Natural killer cell treated with Interleukin-12 subunit alpha and Interleukin-12 subunit beta and Interleukin-15 and Interleukin-18, amount 100 ng/mL, for 72 hours (primary cell): ENCODE data around the gene MS4A1. TPM values are rescaled to one million over a fixed set of nuclear protein-coding genes. Genes with fewer than 3 reads are reported as not detected.
"Not testable (repeated sequence)": the region's sequence is repeated elsewhere in the genome, so short reads cannot be mapped to it uniquely, and the experiment has no call there.

Experiments used
- ATAC-seq, 2 donors: fragments of 150-1000 bp; cut with Tn5 transposase in 1 of 2; sonication (Bioruptor Pico), chemical (Tn5 transposase) in 1 of 2; 2 replicates each; pipeline ENCODE4 v1.10.0; 2021
- DNase-seq: peaks from one replicate; pipeline ENCODE4 v3.0.0; 2022; ENCODE audit warnings: low spot score
- H3K27ac Mint-ChIP-seq, 2 donors: 1 replicate in 1 of 2; 2 replicates in 1 of 2; pipeline ENCODE4 v1.8.0; 2022; ENCODE audit warnings: mixed read lengths in 2 of 2, mild to moderate bottlenecking in 1 of 2, moderate library complexity in 1 of 2
- H3K27me3 Mint-ChIP-seq, 2 donors: 1 replicate in 1 of 2; 2 replicates in 1 of 2; pipeline ENCODE4 v1.8.0; 2022; ENCODE audit warnings: mixed read lengths in 2 of 2
- H3K36me3 Mint-ChIP-seq: one replicate; pipeline ENCODE4 v1.8.0; 2022; ENCODE audit warnings: mixed read lengths
- H3K4me1 Mint-ChIP-seq, 2 donors: 1 replicate in 1 of 2; 2 replicates in 1 of 2; pipeline ENCODE4 v1.8.0; 2022; ENCODE audit warnings: low read depth in 2 of 2, mixed read lengths in 2 of 2, mild to moderate bottlenecking in 1 of 2
- H3K4me3 Mint-ChIP-seq: one replicate; pipeline ENCODE4 v1.8.0; 2022; ENCODE audit warnings: mixed read lengths
- H3K9me3 Mint-ChIP-seq: 2 replicates; pipeline ENCODE4 v1.8.0; 2022; ENCODE audit warnings: mixed read lengths
- total RNA-seq, 2 donors: library from RNA; stranded (reverse); gene quantifications; one replicate each; pipeline ENCODE4 v1.2.3, GENCODE V29; 2022

The MS4A1 gene
- 1 to 10 TPM in 1 of 2 donors, not detected in 1; 2.4 TPM for total RNA-seq

GRCh38 chr11:60455531-60456042 lies at the start of gene MS4A1:
MS4A1 (plus strand) TSS chr11:60455847; CDS start chr11:60462375, 6,528 bp downstream.
- no peaks in the 10 kb centered on the region for H3K9me3 Mint-ChIP-seq
- no peak within 1 kb of the TSS for H3K27ac Mint-ChIP-seq
- peaks cover 10 to 16% of the 10 kb centered on the region in 2 donors for H3K27me3 Mint-ChIP-seq
- DNase-seq (no peak), ATAC-seq (peak in 1 of 2 donors; percentile 57)
- peaks cover 5 to 9% of the 10 kb centered on the region in 2 donors for H3K4me1 Mint-ChIP-seq
- no peaks in the 10 kb centered on the region for H3K36me3 Mint-ChIP-seq
- H3K4me3 Mint-ChIP-seq: no peak within 1 kb of the TSS

- Mint-ChIP-seq H3K9me3 (peaks cover 3% of the 10 kb centered on the region), H3K4me3 (no peak overlapping the region), H3K36me3 (peaks cover 4% of the 10 kb centered on the region), H3K27me3 (peaks cover 10 to 31% of the 10 kb centered on the region in 2 donors), H3K4me1 (no peaks in the 10 kb centered on the region), H3K27ac (no peak overlapping the region)
- DNase-seq (no peak), ATAC-seq (no peak)
These were observed 35.6 kb upstream of the MS4A1 start for GRCh38 chr11:60420015-60420414.

- Mint-ChIP-seq H3K9me3 (peaks cover 3% of the 10 kb centered on the region), H3K27ac (no peak overlapping the region), H3K4me3 (no peak overlapping the region), H3K27me3 (peaks cover 4 to 37% of the 10 kb centered on the region in 2 donors), H3K36me3 (peaks cover 4% of the 10 kb centered on the region), H3K4me1 (no peaks in the 10 kb centered on the region)
- ATAC-seq (no peak), DNase-seq (no peak)
These were observed 33.0 kb upstream of the MS4A1 start for GRCh38 chr11:60422609-60423008.

GRCh38 chr11:60428517-60428916 lies 27.1 kb upstream of the MS4A1 start:
- Mint-ChIP-seq H3K27me3 (peaks cover 16 to 49% of the 10 kb centered on the region in 2 donors), H3K9me3 (no peaks in the 10 kb centered on the region), H3K4me1 (no peaks in the 10 kb centered on the region), H3K27ac (no peak overlapping the region), H3K36me3 (no peaks in the 10 kb centered on the region), H3K4me3 (no peak overlapping the region)
- DNase-seq: no peak
- no peak for ATAC-seq

- Mint-ChIP-seq H3K4me1 (no peaks in the 10 kb centered on the region), H3K27me3 (peaks cover 16 to 55% of the 10 kb centered on the region in 2 donors), H3K27ac (no peak within 1 kb of the TSS), H3K9me3 (no peaks in the 10 kb centered on the region), H3K36me3 (no peaks in the 10 kb centered on the region), H3K4me3 (no peak within 1 kb of the TSS)
- DNase-seq (no peak), ATAC-seq (no peak)
These were observed 26.4 kb upstream of the MS4A1 start, which contains the start of gene MS4A5 for GRCh38 chr11:60429272-60429671. MS4A5 (plus strand) TSS chr11:60429572; CDS start chr11:60429675, 103 bp downstream.

GRCh38 chr11:60431251-60431650 lies 24.4 kb upstream of the MS4A1 start:
- peaks cover 16 to 38% of the 10 kb centered on the region in 2 donors for H3K27me3 Mint-ChIP-seq
- no peak overlapping the region for H3K27ac Mint-ChIP-seq
- DNase-seq: no peak
- H3K4me3 Mint-ChIP-seq: no peak overlapping the region
- no peaks in the 10 kb centered on the region for H3K9me3 Mint-ChIP-seq
- H3K4me1 Mint-ChIP-seq: no peaks in the 10 kb centered on the region
- ATAC-seq: no peak
- H3K36me3 Mint-ChIP-seq: no peaks in the 10 kb centered on the region

- ATAC-seq (no peak), DNase-seq (no peak)
- no peak overlapping the region for H3K4me3 Mint-ChIP-seq
- H3K4me1 Mint-ChIP-seq: no peaks in the 10 kb centered on the region
- H3K27me3 Mint-ChIP-seq: peaks cover 10 to 25% of the 10 kb centered on the region in 2 donors
- no peaks in the 10 kb centered on the region for H3K36me3 Mint-ChIP-seq
- no peak overlapping the region for H3K27ac Mint-ChIP-seq
- no peaks in the 10 kb centered on the region for H3K9me3 Mint-ChIP-seq
These were observed 22.2 kb upstream of the MS4A1 start for GRCh38 chr11:60433401-60433800.

GRCh38 chr11:60447070-60447469 lies 8.6 kb upstream of the MS4A1 start:
- Mint-ChIP-seq H3K9me3 (no peaks in the 10 kb centered on the region), H3K27me3 (no peaks in the 10 kb centered on the region), H3K27ac (peak overlapping the region; percentile 66 to 77), H3K4me1 (peaks cover 15 to 22% of the 10 kb centered on the region in 2 donors), H3K4me3 (peak overlapping the region; percentile 75), H3K36me3 (no peaks in the 10 kb centered on the region)
- no peak for ATAC-seq
- DNase-seq: no peak

- Mint-ChIP-seq H3K9me3 (no peaks in the 10 kb centered on the region), H3K4me3 (no peak overlapping the region), H3K4me1 (peaks cover 15 to 22% of the 10 kb centered on the region in 2 donors), H3K27me3 (no peaks in the 10 kb centered on the region), H3K36me3 (no peaks in the 10 kb centered on the region), H3K27ac (peak overlapping the region in 1 of 2 donors; percentile 77)
- ATAC-seq (no peak), DNase-seq (no peak)
These were observed 7.8 kb upstream of the MS4A1 start for GRCh38 chr11:60447846-60448245.

GRCh38 chr11:60451185-60451584 lies 4.5 kb upstream of the MS4A1 start:
- H3K9me3 Mint-ChIP-seq, H3K27me3 Mint-ChIP-seq, H3K27ac Mint-ChIP-seq, ATAC-seq, H3K4me3 Mint-ChIP-seq, H3K36me3 Mint-ChIP-seq, DNase-seq: not testable (repeated sequence)
- H3K4me1 Mint-ChIP-seq: peaks cover 17 to 25% of the 10 kb centered on the region in 2 donors

GRCh38 chr11:60454212-60454611 lies 1.4 kb upstream of the MS4A1 start:
- Mint-ChIP-seq H3K9me3 (no peaks in the 10 kb centered on the region), H3K4me1 (peaks cover 5 to 9% of the 10 kb centered on the region in 2 donors), H3K36me3 (no peaks in the 10 kb centered on the region), H3K4me3 (no peak overlapping the region), H3K27ac (no peak overlapping the region), H3K27me3 (peaks cover 10 to 16% of the 10 kb centered on the region in 2 donors)
- no peak for ATAC-seq
- DNase-seq: no peak

GRCh38 chr11:60457576-60457975 lies 1.9 kb downstream of the MS4A1 start:
- no peak overlapping the region for H3K4me3 Mint-ChIP-seq
- ATAC-seq: no peak
- H3K27me3 Mint-ChIP-seq: peaks cover 10 to 16% of the 10 kb centered on the region in 2 donors
- no peaks in the 10 kb centered on the region for H3K9me3 Mint-ChIP-seq
- no peaks in the 10 kb centered on the region for H3K36me3 Mint-ChIP-seq
- no peak overlapping the region for H3K27ac Mint-ChIP-seq
- no peak for DNase-seq
- peaks cover 5 to 9% of the 10 kb centered on the region in 2 donors for H3K4me1 Mint-ChIP-seq

- H3K9me3 Mint-ChIP-seq: no peaks in the 10 kb centered on the region
- peaks cover 12 to 16% of the 10 kb centered on the region in 2 donors for H3K27me3 Mint-ChIP-seq
- no peak overlapping the region for H3K27ac Mint-ChIP-seq
- H3K4me1 Mint-ChIP-seq: peaks cover 5 to 12% of the 10 kb centered on the region in 2 donors
- H3K36me3 Mint-ChIP-seq: no peaks in the 10 kb centered on the region
- H3K4me3 Mint-ChIP-seq: no peak overlapping the region
- ATAC-seq (no peak), DNase-seq (no peak)
These were observed 3.7 kb downstream of the MS4A1 start for GRCh38 chr11:60459345-60459744.

- H3K4me1 Mint-ChIP-seq: no peaks in the 10 kb centered on the region
- no peak for ATAC-seq
- no peak overlapping the region for H3K27ac Mint-ChIP-seq
- no peaks in the 10 kb centered on the region for H3K9me3 Mint-ChIP-seq
- H3K4me3 Mint-ChIP-seq: no peak overlapping the region
- DNase-seq: no peak
- peaks cover 12 to 39% of the 10 kb centered on the region in 2 donors for H3K27me3 Mint-ChIP-seq
- H3K36me3 Mint-ChIP-seq: no peaks in the 10 kb centered on the region
These were observed 13.2 kb downstream of the MS4A1 start for GRCh38 chr11:60468829-60469228.

GRCh38 chr11:60469723-60470122 lies 14.1 kb downstream of the MS4A1 start:
- no peak overlapping the region for H3K4me3 Mint-ChIP-seq
- no peaks in the 10 kb centered on the region for H3K9me3 Mint-ChIP-seq
- H3K27me3 Mint-ChIP-seq: peaks cover 10 to 39% of the 10 kb centered on the region in 2 donors
- H3K4me1 Mint-ChIP-seq: no peaks in the 10 kb centered on the region
- no peak for DNase-seq
- no peaks in the 10 kb centered on the region for H3K36me3 Mint-ChIP-seq
- no peak overlapping the region for H3K27ac Mint-ChIP-seq
- no peak for ATAC-seq
